ENCODE results near the gene CACNG1.

Gene CACNG1

DNA sequence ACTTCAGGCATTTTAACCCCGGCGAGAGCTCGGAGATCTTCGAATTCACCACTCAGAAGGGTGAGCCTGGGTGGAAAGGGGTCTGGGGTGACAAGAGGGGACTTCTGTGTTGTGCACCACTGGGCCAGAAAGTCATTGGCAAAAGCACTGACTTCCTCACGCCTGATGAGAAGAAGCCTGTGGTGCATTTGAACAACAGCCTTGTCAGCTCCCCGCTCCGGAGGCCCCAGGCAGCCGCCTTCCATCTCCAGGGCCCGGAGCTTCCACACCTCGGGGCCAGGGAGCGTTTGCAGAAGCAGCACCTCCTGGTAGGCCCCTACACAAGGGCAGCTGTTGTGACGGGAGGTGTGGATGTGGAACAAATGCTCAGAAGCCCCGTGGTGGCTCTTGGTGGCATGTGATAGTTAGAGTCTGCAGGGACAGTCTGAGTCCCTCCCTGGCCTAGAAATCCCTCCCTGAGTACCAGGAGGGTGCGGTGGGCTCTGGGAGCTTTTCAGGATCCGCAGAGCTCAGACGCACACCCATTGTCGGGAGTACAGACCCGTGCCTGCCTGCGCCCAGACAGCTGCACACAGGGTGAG, 9.7 kb downstream of the CACNG1 start:
- Mint-ChIP-seq H3K36me3 (ENCODE audit: low read depth) (no peaks in the 10 kb centered on the region), H3K27me3 (ENCODE audit: low read depth) (no peaks in the 10 kb centered on the region), H3K27ac (no peak overlapping the region), H3K4me1 (peaks cover 21% of the 10 kb centered on the region), H3K9me3 (peaks cover 4% of the 10 kb centered on the region), H3K4me3 (no peak overlapping the region)
- TF ChIP-seq, protein P1, sequence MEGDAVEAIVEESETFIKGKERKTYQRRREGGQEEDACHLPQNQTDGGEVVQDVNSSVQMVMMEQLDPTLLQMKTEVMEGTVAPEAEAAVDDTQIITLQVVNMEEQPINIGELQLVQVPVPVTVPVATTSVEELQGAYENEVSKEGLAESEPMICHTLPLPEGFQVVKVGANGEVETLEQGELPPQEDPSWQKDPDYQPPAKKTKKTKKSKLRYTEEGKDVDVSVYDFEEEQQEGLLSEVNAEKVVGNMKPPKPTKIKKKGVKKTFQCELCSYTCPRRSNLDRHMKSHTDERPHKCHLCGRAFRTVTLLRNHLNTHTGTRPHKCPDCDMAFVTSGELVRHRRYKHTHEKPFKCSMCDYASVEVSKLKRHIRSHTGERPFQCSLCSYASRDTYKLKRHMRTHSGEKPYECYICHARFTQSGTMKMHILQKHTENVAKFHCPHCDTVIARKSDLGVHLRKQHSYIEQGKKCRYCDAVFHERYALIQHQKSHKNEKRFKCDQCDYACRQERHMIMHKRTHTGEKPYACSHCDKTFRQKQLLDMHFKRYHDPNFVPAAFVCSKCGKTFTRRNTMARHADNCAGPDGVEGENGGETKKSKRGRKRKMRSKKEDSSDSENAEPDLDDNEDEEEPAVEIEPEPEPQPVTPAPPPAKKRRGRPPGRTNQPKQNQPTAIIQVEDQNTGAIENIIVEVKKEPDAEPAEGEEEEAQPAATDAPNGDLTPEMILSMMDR (IDR thresholded peaks at IDR 0.05; ENCODE audit: unreplicated experiment in 3 of 3), result no peak

DNA sequence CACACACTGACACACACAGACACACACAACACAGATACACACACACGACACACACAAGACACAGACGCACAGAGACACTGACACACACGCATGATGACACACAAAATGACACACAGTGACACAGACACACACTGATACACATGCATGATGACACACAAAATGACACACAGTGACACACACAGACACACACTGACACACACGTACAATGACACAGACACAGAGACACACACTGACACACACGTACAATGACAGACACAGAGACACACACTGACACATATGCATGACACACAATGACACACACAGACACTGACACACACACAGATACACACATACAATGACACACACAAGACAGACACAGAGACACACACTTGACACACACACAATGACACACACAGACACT, 10.3 kb downstream of the CACNG1 start:
- H3K9me3 Mint-ChIP-seq, result peaks cover under 1% of the 10 kb centered on the region
- H3K4me3 Mint-ChIP-seq, result no peak overlapping the region
- TF ChIP-seq, protein P1 (IDR thresholded peaks at IDR 0.05; ENCODE audit: unreplicated experiment in 3 of 3), result no peak
- no peaks in the 10 kb centered on the region for H3K36me3 Mint-ChIP-seq (ENCODE audit: low read depth)
- H3K27me3 Mint-ChIP-seq (ENCODE audit: low read depth), result no peaks in the 10 kb centered on the region
- no peak overlapping the region for H3K27ac Mint-ChIP-seq
- peaks cover 21% of the 10 kb centered on the region for H3K4me1 Mint-ChIP-seq

DNA sequence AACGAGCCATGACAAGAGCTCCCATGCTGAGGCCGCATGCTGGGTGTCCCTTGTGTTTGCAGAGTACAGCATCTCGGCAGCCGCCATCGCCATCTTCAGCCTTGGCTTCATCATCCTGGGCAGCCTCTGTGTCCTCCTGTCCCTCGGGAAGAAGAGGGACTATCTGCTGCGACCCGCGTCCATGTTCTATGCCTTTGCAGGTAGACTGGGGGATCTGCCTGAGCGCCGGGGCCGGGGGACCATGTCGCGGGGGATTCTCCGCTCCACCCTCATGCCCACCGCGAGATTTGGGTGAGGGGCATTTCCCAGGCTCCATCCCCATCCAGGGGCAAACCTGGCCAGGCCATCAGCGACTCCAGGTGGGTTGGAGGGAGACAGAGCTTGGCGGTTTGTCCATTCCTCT, 10.7 kb downstream of the CACNG1 start:
- no peaks in the 10 kb centered on the region for H3K36me3 Mint-ChIP-seq (ENCODE audit: low read depth)
- no peak overlapping the region for H3K27ac Mint-ChIP-seq
- H3K4me3 Mint-ChIP-seq, result no peak overlapping the region
- H3K27me3 Mint-ChIP-seq (ENCODE audit: low read depth), result no peaks in the 10 kb centered on the region
- H3K9me3 Mint-ChIP-seq, result no peaks in the 10 kb centered on the region
- TF ChIP-seq, protein P1 (IDR thresholded peaks at IDR 0.05; ENCODE audit: unreplicated experiment in 3 of 3), result no peak
- H3K4me1 Mint-ChIP-seq, result peaks cover 21% of the 10 kb centered on the region

DNA sequence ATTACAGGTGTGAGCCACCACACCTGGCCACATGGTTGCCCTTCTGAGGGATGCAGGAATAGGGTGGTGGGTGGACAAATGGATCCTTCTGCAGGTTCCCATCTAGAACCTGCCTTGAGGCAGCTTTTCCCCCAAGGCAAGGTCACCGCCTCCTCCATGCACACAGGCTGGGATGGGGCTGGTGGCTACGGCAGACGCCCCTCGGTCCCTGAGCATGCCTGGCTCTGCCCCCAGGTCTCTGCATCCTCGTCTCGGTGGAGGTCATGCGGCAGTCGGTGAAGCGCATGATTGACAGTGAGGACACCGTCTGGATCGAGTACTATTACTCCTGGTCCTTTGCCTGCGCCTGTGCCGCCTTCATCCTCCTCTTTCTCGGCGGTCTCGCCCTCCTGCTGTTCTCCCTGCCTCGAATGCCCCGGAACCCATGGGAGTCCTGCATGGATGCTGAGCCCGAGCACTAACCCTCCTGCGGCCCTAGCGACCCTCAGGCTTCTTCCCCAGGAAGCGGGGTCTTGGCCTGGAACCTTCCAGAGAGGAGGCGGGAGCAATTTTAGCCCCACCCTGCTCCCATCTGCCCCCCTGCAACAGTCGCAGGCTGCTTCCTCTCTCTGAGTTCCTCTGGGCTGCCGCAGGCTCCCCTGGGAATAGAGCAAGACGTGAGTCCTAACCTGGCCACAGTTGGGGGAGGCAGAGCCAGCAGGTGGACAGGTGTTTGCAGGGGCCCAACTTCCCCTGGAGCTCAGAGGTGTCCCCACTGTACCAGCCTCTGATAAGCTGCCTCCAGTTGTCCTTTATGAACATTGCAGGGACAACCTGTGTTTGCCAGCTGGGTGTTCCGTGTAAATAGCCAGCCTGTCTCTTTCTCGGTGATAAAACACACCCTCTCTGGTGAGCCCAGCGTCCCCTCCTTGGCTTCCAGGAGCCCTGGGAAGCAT, 11.7 kb downstream of the CACNG1 start:
- TF ChIP-seq, protein P1 (IDR thresholded peaks at IDR 0.05; ENCODE audit: unreplicated experiment in 3 of 3), result no peak
- Mint-ChIP-seq H3K4me1 (peaks cover 14% of the 10 kb centered on the region), H3K9me3 (no peaks in the 10 kb centered on the region), H3K27me3 (ENCODE audit: low read depth) (no peaks in the 10 kb centered on the region), H3K4me3 (no peak overlapping the region), H3K36me3 (ENCODE audit: low read depth) (peaks cover 5% of the 10 kb centered on the region), H3K27ac (no peak overlapping the region)

DNA sequence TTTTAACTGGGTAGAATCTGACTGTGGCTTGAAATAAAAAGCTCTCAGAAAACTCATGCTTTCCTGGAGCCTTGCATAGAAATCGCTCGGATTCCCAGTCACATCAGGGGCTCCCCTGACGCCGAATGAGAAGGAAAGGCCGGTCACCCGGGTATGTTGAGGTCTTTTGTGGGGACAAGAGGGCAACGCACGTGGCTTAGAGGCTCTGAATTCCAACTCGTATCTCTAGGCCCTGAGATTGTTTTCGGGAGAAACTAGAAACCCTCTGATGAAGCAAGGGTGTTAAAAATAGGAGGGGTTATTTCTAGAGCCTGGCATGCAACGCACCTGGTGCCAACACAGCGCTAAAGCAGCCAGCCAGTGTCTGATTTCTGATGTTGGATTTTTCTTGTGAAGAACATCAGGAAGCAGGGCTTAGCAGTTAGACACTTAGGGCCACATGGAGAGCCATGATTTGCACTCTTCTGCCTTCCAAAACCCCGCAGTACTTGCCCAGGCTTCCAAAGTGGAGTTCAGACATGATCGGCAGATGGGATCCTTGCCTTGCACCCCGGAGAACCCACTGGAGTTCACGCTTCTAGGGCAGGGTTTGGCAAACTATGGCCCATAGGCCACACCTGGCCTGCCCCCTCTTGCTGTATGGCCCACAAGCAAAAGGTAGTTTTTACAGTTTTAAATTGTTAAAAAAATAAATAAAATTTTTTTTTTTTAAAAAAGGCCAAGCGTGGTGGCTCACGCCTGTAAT, 12.6 kb downstream of the CACNG1 start:
- no peak overlapping the region for H3K27ac Mint-ChIP-seq

More for the DNA sequence above, 12.6 kb downstream of the CACNG1 start:
- TF ChIP-seq, protein P1 (IDR thresholded peaks at IDR 0.05; ENCODE audit: unreplicated experiment in 3 of 3), result no peak
- Mint-ChIP-seq H3K9me3 (no peaks in the 10 kb centered on the region), H3K27me3 (ENCODE audit: low read depth) (no peaks in the 10 kb centered on the region), H3K4me1 (peaks cover 14% of the 10 kb centered on the region), H3K4me3 (no peak overlapping the region), H3K36me3 (ENCODE audit: low read depth) (peaks cover 5% of the 10 kb centered on the region)
